ENCODE results near the gene PRRC2A.

The PRRC2A gene

GRCh38 chr6:31580438-31580740 is 40.1 kb upstream of the PRRC2A start:
- DNase-seq (ENCODE audit: insufficient read length, low spot score) = no peak
- no peak for FAIRE-seq
- TF ChIP-seq CTCF (IDR thresholded peaks at IDR 0.05; ENCODE audit: insufficient read depth, missing control alignments) = no peak

- peak; percentile 84 for TF ChIP-seq CTCF (IDR thresholded peaks at IDR 0.05; ENCODE audit: insufficient read depth, missing control alignments)
- no peak for FAIRE-seq
- peak; percentile 86 for DNase-seq (ENCODE audit: insufficient read length, low spot score)
Observed at GRCh38 chr6:31580807-31581433, 39.6 kb upstream of the PRRC2A start.

- TF ChIP-seq CTCF (IDR thresholded peaks at IDR 0.05; ENCODE audit: insufficient read depth, missing control alignments) = no peak
- no peak for FAIRE-seq
- DNase-seq (ENCODE audit: insufficient read length, low spot score) = no peak
Observed at GRCh38 chr6:31581434-31582229, 38.9 kb upstream of the PRRC2A start.

GRCh38 chr6:31582230-31582643 is 38.3 kb upstream of the PRRC2A start, which contains the start of gene LTB:
Gene LTB (minus strand): TSS chr6:31582424. CDS start chr6:31582417, 7 bp downstream.
- no peak for FAIRE-seq
- no peak for DNase-seq (ENCODE audit: insufficient read length, low spot score)
- TF ChIP-seq CTCF (IDR thresholded peaks at IDR 0.05; ENCODE audit: insufficient read depth, missing control alignments) = no peak

GRCh38 chr6:31585491-31585890 is 35.0 kb upstream of the PRRC2A start:
- peak; percentile 21 for TF ChIP-seq CTCF (IDR thresholded peaks at IDR 0.05; ENCODE audit: insufficient read depth, missing control alignments)
- DNase-seq (ENCODE audit: insufficient read length, low spot score) (no peak), FAIRE-seq (no peak)

- FAIRE-seq (no peak), DNase-seq (ENCODE audit: insufficient read length, low spot score) (no peak)
- no peak for TF ChIP-seq CTCF (IDR thresholded peaks at IDR 0.05; ENCODE audit: insufficient read depth, missing control alignments)
Observed at GRCh38 chr6:31586008-31586407, 34.5 kb upstream of the PRRC2A start, which contains the start of gene LST1. Gene LST1 (plus strand): TSS chr6:31586277. CDS start chr6:31587300, 1,023 bp downstream.

Data from D721Med (cell line).